Measurements from ENCODE around the gene ZSWIM5.
"Not testable (repeated sequence)": the region's sequence is repeated elsewhere in the genome, so short reads cannot be mapped to it uniquely, and the experiment has no call there.

ZSWIM5 gene

GRCh38 chr1:45136984-45137383, 69.4 kb downstream of the ZSWIM5 start:
- no peak for DNase-seq

DNA sequence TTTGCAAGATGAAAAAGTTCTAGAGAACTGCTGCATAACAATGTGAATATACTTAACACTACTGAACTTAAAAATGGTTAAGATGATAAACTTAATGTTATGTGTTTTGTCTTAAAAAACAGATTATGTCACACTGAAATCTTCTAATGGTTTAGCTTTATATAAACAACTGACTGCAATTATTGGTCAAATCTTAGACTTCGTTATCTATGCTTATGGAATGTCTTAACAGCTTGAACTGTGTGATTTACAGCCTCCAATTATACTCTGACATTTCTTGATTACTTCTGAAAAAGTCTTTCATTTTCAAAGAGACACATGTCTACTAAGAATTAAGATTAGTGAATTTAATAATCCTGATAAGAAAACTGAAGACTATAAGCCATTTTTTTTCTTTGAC, 71.1 kb downstream of the ZSWIM5 start:
- DNase-seq: no peak

GRCh38 chr1:45134461-45134873, 71.9 kb downstream of the ZSWIM5 start:
- DNase-seq: no peak

DNA sequence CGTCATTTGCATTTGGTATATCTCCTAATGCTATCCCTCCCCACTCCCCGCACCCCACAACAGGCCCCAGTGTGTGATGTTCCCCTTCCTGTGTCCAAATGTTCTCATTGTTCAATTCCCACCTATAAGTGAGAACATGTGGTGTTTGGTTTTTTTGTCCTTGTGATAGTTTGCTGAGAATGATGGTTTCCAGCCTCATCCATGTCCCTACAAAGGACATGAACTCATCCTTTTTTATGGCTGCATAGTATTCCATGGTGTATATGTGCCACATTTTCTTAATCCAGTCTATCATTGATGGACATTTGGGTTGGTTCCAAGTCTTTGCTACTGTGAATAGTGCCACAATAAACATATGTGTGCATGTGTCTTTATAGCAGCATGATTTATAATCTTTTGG, 73.7 kb downstream of the ZSWIM5 start:
- not testable (repeated sequence) for DNase-seq

DNA sequence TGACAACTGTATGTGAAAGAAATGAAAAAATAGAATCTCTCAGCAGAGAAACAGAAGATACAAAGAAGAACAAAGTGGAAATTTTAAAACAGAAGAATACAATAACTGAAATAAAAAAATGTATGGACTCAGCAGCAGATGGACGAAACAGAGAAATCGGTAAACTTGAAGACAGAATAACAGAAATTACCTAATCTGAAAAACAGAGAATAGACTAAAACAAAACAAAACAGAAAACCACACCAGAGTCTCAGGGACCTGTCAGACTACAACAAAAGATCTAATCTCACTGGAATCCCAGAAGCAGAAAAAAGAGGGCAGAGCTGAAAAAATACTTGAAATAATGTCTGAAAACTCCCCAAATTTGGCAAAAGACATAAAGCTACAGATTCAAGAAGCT, 83.0 kb downstream of the ZSWIM5 start:
- DNase-seq: no peak

GRCh38 chr1:45122724-45123123, 83.7 kb downstream of the ZSWIM5 start:
- DNase-seq: no peak

GRCh38 chr1:45117766-45118165, 88.6 kb downstream of the ZSWIM5 start:
- DNase-seq: no peak

GRCh38 chr1:45116820-45117219, 89.6 kb downstream of the ZSWIM5 start:
- no peak for DNase-seq

DNA sequence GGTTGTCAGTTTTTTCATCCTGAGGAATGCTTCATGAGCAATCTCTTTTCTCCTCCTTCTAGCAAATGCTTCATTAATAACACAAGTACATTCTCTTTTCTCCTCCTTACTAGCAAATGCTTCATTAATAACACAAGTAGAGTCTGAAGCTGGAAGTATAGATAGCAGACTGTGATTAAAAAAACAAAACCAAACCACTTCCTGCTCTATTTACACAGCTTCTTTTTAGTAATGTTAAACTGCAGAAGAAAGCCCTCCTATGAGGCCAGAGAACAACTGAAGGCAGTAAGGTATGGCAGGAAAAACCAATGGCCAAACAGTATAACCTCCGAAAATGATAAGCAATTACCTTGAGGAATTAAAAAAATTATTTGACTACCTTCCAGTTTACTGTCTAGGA, 90.1 kb downstream of the ZSWIM5 start:
- DNase-seq: peak in 3 of 6 experiments; percentile 13 to 32 (median 27)

DNA sequence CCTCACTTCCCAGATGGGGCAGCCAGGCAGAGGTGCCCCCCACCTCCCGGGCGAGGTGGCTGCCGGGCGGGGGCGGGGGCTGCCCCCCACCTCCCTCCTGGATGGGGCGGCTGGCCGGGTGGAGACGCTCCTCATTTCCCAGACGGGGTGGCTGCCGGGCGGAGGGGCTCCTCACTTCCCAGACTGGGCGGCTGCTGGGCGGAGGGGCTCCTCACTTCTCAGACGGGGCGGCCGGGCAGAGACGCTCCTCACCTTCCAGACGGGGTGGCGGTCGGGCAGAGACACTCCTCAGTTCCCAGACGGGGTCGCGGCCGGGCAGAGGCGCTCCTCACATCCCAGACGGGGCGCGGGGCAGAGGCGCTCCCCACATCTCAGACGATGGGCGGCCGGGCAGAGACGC, 91.2 kb downstream of the ZSWIM5 start:
- not testable (repeated sequence) for DNase-seq

DNA sequence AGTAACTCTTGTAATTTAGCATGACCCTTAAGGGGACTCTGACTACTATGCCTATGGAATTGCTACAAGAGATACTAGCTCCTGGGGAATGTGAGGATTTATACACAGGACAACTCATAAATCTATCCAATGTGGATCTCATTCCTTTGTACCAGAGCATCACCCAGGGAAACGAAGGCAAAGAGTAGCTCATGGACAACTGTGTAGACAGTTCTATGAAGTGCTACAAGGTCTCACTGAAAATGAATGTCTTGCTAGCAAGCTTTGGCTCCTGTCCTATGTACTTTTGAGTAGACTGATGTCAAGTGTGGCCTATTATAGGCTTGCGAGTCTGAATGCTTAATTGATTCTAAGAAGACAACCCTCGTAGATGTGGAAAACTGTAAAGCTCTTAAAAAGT, 93.7 kb downstream of the ZSWIM5 start:
- DNase-seq: no peak

DNA sequence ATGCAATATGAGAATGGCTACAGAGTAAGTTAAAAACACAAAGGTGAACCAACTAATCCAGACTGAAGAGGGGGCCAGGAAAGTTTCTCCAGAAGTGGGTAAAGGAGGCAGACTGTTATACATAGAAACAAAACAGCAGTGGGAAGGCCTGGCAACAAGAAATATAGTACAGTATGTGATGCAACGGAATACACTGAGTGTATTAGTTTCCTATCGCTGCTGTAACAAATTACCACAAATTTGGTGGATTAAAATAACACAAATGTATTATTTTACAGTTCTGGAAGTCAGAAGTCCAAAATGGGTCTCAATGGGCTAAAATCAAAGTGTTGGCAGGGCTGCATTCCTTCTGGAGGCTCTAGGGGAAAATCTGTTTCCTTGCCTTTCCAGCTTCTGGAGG, 95.2 kb downstream of the ZSWIM5 start:
- no peak for DNase-seq

DNA sequence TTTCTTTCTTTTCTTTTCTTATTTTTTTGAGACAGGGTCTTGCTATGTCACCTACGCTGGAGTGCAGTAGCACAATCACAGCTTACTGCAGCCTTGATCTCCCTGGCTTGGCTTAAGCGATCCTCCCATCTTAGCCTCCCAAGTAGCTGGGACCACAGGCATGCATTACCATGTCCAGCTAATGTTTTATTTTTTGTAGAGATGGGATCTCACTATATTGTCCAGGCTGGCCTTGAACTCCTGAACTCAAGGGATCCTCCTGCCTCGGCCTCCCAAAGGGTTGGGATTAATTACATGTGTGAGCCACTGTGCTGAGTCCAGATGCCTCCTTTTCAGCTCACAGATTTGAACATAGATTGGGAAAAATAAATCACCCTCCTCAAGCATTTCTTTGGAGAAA, 98.6 kb downstream of the ZSWIM5 start:
- DNase-seq: no peak

DNA sequence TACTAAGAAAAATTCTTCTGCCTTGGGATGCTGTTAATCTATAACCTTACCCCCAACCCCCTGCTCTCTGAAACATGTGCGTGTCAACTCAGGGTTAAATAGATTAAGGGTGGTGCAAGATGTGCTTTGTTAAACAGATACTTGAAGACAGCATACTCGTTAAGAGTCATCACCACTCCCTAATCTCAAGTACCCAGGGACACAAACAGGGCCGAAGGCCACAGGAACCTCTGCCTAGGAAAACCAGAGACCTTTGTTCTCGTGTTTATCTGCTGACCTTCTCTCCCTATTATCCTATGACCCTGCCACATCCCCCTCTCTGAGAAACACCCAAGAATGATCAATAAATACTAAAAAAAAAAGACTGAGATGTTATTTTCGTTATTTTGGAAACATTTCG, 99.5 kb downstream of the ZSWIM5 start:
- not testable (repeated sequence) for DNase-seq

DNA sequence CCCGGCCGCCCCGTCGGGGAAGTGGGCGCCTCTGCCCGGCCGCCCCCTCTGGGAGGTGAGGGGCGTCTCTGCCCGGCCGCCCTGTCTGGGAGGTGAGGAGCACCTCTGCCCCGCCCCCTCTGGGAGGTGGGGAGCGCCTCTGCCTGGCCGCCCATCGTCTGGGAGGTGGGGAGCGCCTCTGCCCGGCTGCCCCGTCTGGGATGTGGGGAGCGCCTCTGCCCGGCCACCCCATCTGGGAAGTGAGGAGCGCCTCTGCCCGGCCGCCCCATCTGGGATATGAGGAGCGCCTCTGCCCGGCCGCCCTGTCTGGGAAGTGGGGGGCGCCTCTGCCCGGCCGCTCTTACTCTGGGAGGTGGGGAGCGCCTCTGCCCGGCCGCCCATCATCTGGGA, 100.3 kb downstream of the ZSWIM5 start:
- DNase-seq: not testable (repeated sequence)

GRCh38 chr1:45105486-45106155, 100.8 kb downstream of the ZSWIM5 start:
- not testable (repeated sequence) for DNase-seq

- no peak for DNase-seq
Observed at GRCh38 chr1:45103534-45103933, 102.9 kb downstream of the ZSWIM5 start.

DNA sequence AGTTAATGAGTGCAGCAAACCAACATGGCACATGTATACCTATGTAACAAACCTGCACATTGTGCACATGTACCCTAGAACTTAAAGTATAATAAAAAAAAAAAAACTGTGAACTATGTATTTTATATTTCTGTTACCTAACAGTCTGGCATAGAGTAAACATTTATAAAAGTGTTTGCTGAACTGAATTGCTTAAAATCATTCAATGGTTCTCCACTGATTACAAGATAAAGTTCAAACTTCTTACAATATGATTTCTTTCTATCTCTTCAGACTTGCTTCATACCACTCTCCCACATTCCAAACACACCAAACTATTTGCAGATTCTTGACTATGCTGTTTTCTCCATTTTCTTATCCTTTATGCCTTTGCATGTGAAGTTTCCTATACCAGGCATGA, 104.5 kb downstream of the ZSWIM5 start:
- no peak for DNase-seq

- not testable (repeated sequence) for DNase-seq
Observed at GRCh38 chr1:45101528-45101927, 104.9 kb downstream of the ZSWIM5 start.

- DNase-seq: no peak
Observed at GRCh38 chr1:45097944-45098343, 108.5 kb downstream of the ZSWIM5 start.

GRCh38 chr1:45097079-45097478, 109.3 kb downstream of the ZSWIM5 start:
- DNase-seq: no peak

DNA sequence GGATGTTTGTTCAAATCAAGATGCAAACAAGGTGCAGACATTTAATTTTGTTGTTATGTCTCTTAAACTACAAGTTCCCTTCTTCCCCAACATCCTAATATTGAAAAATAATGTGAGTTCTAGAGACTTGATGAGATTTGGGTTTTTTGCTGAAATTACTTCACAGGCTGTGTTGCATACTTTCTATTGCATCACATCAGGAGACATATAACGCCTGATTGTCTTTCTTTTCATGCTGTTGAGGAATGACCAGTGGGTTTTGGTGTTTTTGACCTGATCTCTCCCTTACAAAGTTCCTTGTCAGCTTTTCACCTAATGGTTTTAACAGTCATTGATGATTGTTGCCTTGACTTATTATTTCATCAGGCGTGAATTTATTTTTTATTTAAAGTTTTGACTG, 111.0 kb downstream of the ZSWIM5 start:
- no peak for DNase-seq

DNA sequence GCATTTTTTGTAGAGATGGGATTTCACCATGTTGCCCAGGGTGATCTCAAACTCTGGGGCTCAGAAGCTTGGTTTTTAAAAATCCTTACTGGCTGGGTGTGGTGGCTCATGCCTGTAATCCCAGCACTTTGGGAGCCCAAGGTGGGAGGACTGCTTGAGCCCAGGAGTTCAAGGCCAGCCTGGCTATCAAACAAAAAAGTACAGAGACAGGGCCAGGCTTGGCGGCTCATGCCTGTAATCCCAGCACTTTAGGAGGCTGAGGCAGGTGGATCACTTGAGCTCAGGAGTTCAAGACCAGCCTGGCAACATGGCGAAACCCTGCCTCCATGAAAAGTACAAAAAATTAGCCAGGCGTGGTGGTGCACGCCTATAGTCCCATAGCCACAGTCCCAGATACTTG, 112.0 kb downstream of the ZSWIM5 start:
- not testable (repeated sequence) for DNase-seq

GRCh38 chr1:45093334-45093733, 113.1 kb downstream of the ZSWIM5 start:
- DNase-seq: no peak

- DNase-seq: no peak
Observed at GRCh38 chr1:45089711-45090110, 116.7 kb downstream of the ZSWIM5 start.
